Activated CD4-positive, alpha-beta T cell treated with anti-CD3 and anti-CD28 coated beads for 1 hour (primary cell): ENCODE measurements around the gene PTGDS.
A peak's percentile ranks its signal among the peaks of the same experiment; 100 is the strongest.

Source experiments
- DNase-seq: peaks from one replicate; pipeline ENCODE4 v3.0.0-alpha.2; 2020

Gene PTGDS

GRCh38 chr9:136946228-136947027, 30.9 kb upstream of the PTGDS start:
- no peak for DNase-seq

GRCh38 chr9:136947028-136947891, 30.0 kb upstream of the PTGDS start:
- no peak for DNase-seq

GRCh38 chr9:136947955-136948510, 29.3 kb upstream of the PTGDS start:
- no peak for DNase-seq

GRCh38 chr9:136949239-136949816, 28.0 kb upstream of the PTGDS start:
- DNase-seq = no peak

GRCh38 chr9:136949817-136950655, 27.3 kb upstream of the PTGDS start:
- peak; percentile 94 for DNase-seq

- DNase-seq = no peak
Measured at GRCh38 chr9:136950656-136951276, 26.5 kb upstream of the PTGDS start.

- no peak for DNase-seq
Measured at GRCh38 chr9:136951541-136952320, 25.6 kb upstream of the PTGDS start, which contains the start of gene LCN12. LCN12 (plus strand) TSS chr9:136952273; CDS start chr9:136952328, 55 bp downstream.

GRCh38 chr9:136952321-136952850, 24.9 kb upstream of the PTGDS start:
- no peak for DNase-seq

- DNase-seq = no peak
Measured at GRCh38 chr9:136952876-136953770, 24.2 kb upstream of the PTGDS start.

GRCh38 chr9:136953771-136954269, 23.5 kb upstream of the PTGDS start:
- DNase-seq = no peak

- DNase-seq = no peak
Measured at GRCh38 chr9:136954270-136955083, 22.8 kb upstream of the PTGDS start.

GRCh38 chr9:136955202-136955942, 21.9 kb upstream of the PTGDS start:
- no peak for DNase-seq

GRCh38 chr9:136955943-136956335, 21.4 kb upstream of the PTGDS start:
- no peak for DNase-seq

GRCh38 chr9:136956604-136957003, 20.7 kb upstream of the PTGDS start:
- no peak for DNase-seq

- no peak for DNase-seq
Measured at GRCh38 chr9:136957461-136957860, 19.8 kb upstream of the PTGDS start.

GRCh38 chr9:136957901-136958300, 19.4 kb upstream of the PTGDS start:
- DNase-seq = no peak

- DNase-seq = no peak
Measured at GRCh38 chr9:136958473-136958872, 18.8 kb upstream of the PTGDS start.
